DOHH2 (cell line): ENCODE results near the gene MPND.

Experiments used
- CTCF ChIP-seq: fragments of 200-600 bp; sonication (generic); IDR thresholded peaks from one replicate; pipeline ENCODE4 v1.5.1; 2014; ENCODE audit warnings: antibody characterized with exemption, mild to moderate bottlenecking, low read depth, low read length; ENCODE audit not compliant: poor library complexity, severe bottlenecking
- EZH2phosphoT487 ChIP-seq: fragments of 200-600 bp; sonication (generic); IDR thresholded peaks from 2 replicates; pipeline ENCODE4 v1.6.1; 2017; ENCODE audit warnings: borderline replicate concordance, mild to moderate bottlenecking, antibody characterized with exemption, low read length, moderate library complexity, mixed read lengths

- no peak for TF ChIP-seq CTCF
- no peak for TF ChIP-seq EZH2phosphoT487
Measured at GRCh38 chr19:4376991-4377781, 33.8 kb downstream of the MPND start.
